DLD1 (cell line): Measurements from ENCODE around the gene EIF2B5.

Experiments
- in situ Hi-C: cut with HindIII; loops from 2 replicates; pipeline ENCODE4 v1.10.0; 2017; ENCODE audit warnings: low sequenced_read_pairs

EIF2B5 gene

DNA sequence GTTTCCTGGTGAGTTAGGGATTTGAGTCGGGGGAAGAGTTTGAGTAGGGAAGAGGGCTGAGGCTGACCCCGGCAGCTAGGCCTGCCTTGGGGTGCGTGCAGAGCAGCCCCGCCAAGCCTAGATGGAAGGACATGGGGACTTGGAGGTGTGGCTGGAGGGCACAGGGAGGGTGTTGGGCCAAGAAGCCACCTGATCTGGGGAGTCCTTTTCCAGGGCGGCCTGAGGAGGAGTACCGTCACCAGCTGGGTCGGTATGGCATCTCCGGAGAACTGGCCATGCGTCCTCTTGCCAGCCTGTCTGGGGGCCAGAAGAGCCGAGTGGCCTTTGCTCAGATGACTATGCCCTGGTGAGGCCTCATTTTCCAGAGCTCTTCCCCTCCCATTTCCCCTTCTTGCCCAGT, 57.7 kb downstream of the EIF2B5 start:
- in situ Hi-C loops: no loop called here

DNA sequence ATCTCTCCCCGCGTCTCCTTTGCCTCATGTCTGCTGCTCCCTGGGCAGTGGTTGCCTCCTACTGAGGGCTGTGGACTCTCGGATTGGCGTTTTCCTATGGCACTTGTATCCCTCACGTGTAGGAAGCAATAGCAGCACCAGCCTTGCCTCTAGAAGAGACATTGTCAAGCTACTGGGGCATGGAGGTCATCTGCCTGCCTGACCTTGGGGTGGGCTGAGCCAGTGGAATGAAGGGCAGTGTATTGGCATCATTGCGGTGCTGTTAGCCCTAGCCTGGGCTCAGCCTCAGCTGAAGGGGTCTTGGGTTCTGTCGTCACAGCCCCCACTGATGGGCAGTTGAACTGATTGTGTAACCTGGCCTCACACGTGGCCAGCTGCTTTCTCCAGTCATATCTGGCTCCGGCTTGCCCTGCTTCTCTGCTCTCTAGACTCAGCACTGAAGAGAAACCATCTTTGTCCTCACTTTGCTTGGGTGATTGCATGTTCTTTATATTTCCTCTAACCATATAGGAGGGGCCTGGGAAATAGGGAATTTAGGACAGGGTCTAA, 58.9 kb downstream of the EIF2B5 start:
- in situ Hi-C loops: no loop called here
